ENCODE measurements around the gene ZCCHC7.
A peak's percentile ranks its signal among the peaks of the same experiment; 100 is the strongest.
"Not testable (repeated sequence)": the region's sequence is repeated elsewhere in the genome, so short reads cannot be mapped to it uniquely, and the experiment has no call there.

Gene ZCCHC7

GRCh38 chr9:37121881-37122280, 1.5 kb downstream of the ZCCHC7 start:
- no peak for DNase-seq

GRCh38 chr9:37126214-37126788, 5.9 kb downstream of the ZCCHC7 start:
- no peak for DNase-seq

GRCh38 chr9:37127018-37127417, 6.6 kb downstream of the ZCCHC7 start:
- DNase-seq = no peak

- no peak for DNase-seq
Measured at GRCh38 chr9:37128051-37128450, 7.7 kb downstream of the ZCCHC7 start.

- DNase-seq = no peak
Measured at GRCh38 chr9:37134166-37134565, 13.8 kb downstream of the ZCCHC7 start.

GRCh38 chr9:37141015-37141414, 20.6 kb downstream of the ZCCHC7 start:
- DNase-seq = no peak

- no peak for DNase-seq
Measured at GRCh38 chr9:37144762-37145161, 24.4 kb downstream of the ZCCHC7 start.

- DNase-seq = peak; percentile 25
Measured at GRCh38 chr9:37146410-37146809, 26.0 kb downstream of the ZCCHC7 start.

- DNase-seq = no peak
Measured at GRCh38 chr9:37148181-37148580, 27.8 kb downstream of the ZCCHC7 start.

- DNase-seq = no peak
Measured at GRCh38 chr9:37149666-37150308, 29.4 kb downstream of the ZCCHC7 start.

- no peak for DNase-seq
Measured at GRCh38 chr9:37150415-37150814, 30.0 kb downstream of the ZCCHC7 start.

- DNase-seq = no peak
Measured at GRCh38 chr9:37151812-37152211, 31.4 kb downstream of the ZCCHC7 start.

- no peak for DNase-seq
Measured at GRCh38 chr9:37152365-37152764, 32.0 kb downstream of the ZCCHC7 start.

GRCh38 chr9:37155601-37156000, 35.2 kb downstream of the ZCCHC7 start:
- no peak for DNase-seq

GRCh38 chr9:37156205-37156604, 35.8 kb downstream of the ZCCHC7 start:
- no peak for DNase-seq

GRCh38 chr9:37156781-37157356, 36.5 kb downstream of the ZCCHC7 start:
- DNase-seq = no peak

- DNase-seq = no peak
Measured at GRCh38 chr9:37157726-37158377, 37.5 kb downstream of the ZCCHC7 start.

GRCh38 chr9:37163299-37163698, 42.9 kb downstream of the ZCCHC7 start:
- no peak for DNase-seq

GRCh38 chr9:37164335-37164734, 44.0 kb downstream of the ZCCHC7 start:
- not testable (repeated sequence) for DNase-seq

- DNase-seq = no peak
Measured at GRCh38 chr9:37165644-37166043, 45.3 kb downstream of the ZCCHC7 start.

- DNase-seq = no peak
Measured at GRCh38 chr9:37167456-37168047, 47.2 kb downstream of the ZCCHC7 start.

GRCh38 chr9:37172557-37172956, 52.2 kb downstream of the ZCCHC7 start:
- DNase-seq = no peak

- no peak for DNase-seq
Measured at GRCh38 chr9:37174247-37174646, 53.9 kb downstream of the ZCCHC7 start.

- DNase-seq = no peak
Measured at GRCh38 chr9:37178742-37179141, 58.4 kb downstream of the ZCCHC7 start.

Data from GDM1 (cell line).